ENCODE results near the gene CD5L. TPM values are rescaled to one million over a fixed set of nuclear protein-coding genes. Genes with fewer than 3 reads are reported as not detected.

The CD5L gene
- total RNA-seq, 1 donor from 2014 or later, result not detected

DNA sequence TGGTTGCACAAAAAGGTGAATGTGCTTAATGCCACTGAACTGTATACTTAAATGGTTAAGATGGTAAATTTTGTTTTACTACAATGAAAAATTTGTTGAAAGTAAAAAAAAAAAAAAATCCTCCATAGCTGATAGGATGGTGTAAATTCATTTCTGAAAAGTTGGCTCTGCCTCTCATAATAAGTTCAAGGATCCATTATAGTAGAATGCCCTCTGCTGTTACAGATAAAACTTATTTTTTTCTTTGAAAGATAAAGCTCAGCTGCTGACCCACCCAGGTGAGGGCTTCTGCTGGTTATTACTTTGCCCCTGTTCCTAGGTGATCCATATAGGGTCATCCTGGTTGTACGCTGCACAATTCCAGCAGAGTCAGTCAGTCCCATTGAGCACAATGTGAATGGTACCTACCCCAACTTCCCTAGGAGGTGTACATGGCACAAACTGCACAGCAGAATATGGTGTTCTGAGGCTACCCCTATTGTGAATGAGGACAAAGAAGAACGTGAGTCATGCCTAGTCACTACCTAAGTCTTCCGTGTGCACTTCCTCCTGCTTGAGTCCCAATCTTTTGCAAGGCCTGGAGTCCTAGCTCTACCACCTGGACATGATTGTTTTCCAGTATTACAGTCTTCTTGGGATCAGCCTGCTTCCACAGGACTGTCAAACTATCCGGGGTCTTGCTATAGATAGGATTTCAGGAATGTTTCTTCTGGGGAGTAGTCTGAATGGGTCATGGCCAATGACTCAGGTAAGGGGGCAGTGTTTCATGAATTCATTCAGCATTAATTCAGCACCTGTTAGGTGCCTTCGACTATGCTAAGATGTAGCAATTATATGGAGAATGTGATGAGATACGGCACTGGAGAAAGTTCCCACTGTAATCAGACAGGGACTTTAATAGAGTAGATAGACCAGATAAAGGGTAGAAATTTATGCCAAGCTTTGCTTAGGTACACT is 20.8 kb upstream of the CD5L start:
- Histone ChIP-seq H3K27me3 (ENCODE audit: control insufficient read depth, insufficient read depth, low read length) (no peaks in the 10 kb centered on the region), H3K4me3 (ENCODE audit: low read depth, low read length) (no peak overlapping the region), H3K36me3 (ENCODE audit: control insufficient read depth, insufficient read depth, low read length) (no peaks in the 10 kb centered on the region)
- DNase-seq (ENCODE audit: low read depth), result peak; percentile 91
- TF ChIP-seq, protein P1, sequence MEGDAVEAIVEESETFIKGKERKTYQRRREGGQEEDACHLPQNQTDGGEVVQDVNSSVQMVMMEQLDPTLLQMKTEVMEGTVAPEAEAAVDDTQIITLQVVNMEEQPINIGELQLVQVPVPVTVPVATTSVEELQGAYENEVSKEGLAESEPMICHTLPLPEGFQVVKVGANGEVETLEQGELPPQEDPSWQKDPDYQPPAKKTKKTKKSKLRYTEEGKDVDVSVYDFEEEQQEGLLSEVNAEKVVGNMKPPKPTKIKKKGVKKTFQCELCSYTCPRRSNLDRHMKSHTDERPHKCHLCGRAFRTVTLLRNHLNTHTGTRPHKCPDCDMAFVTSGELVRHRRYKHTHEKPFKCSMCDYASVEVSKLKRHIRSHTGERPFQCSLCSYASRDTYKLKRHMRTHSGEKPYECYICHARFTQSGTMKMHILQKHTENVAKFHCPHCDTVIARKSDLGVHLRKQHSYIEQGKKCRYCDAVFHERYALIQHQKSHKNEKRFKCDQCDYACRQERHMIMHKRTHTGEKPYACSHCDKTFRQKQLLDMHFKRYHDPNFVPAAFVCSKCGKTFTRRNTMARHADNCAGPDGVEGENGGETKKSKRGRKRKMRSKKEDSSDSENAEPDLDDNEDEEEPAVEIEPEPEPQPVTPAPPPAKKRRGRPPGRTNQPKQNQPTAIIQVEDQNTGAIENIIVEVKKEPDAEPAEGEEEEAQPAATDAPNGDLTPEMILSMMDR (IDR thresholded peaks at IDR 0.05; ENCODE audit: insufficient read depth, low read length, severe bottlenecking), result no peak
- peak; percentile 99 for FAIRE-seq

DNA sequence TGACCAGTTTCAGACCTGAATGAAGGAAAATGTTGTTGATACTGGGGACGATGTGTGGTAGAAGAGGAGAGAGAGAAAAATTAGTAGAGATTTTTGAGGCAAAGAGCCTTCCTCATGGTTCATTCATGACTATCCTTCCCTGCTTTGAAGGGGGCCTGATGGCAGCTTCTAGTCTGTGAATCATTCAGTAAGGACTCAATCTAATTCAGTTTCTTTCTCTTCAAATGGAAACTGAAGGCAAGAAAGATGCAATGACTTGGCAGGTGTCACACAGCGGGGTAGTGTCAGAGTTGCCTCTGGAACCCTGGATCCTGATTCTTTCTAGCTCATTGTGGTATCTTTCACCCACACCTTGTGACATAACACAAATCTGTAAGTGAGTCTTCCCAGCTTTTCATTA is 14.9 kb upstream of the CD5L start:
- TF ChIP-seq, protein P1 (IDR thresholded peaks at IDR 0.05; ENCODE audit: insufficient read depth, low read length, severe bottlenecking), result no peak
- FAIRE-seq, result no peak
- Histone ChIP-seq H3K27me3 (ENCODE audit: control insufficient read depth, insufficient read depth, low read length) (no peaks in the 10 kb centered on the region), H3K36me3 (ENCODE audit: control insufficient read depth, insufficient read depth, low read length) (no peaks in the 10 kb centered on the region), H3K4me3 (ENCODE audit: low read depth, low read length) (no peak overlapping the region)
- DNase-seq (ENCODE audit: low read depth), result no peak

DNA sequence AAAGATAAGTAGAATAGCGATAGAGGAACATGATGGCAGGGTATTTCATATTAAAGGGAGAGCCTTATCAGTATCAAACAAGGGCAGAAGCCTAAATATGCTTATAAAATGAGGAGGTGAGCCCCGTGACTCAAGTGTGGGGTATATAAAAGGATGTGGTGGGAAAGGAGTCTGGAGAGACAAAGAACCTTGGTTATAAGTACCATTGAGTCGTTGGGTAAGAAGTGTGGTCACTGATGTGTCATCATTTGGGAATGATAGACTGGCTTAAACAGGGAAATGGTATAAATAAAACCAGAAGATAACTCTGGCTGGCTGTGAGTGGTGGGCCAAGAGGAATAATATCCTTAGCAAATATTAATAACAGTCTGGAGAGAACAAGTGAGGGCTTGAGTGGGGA is 10.9 kb upstream of the CD5L start:
- FAIRE-seq, result no peak
- peak; percentile 81 for DNase-seq (ENCODE audit: low read depth)
- TF ChIP-seq, protein P1 (IDR thresholded peaks at IDR 0.05; ENCODE audit: insufficient read depth, low read length, severe bottlenecking), result no peak
- Histone ChIP-seq H3K36me3 (ENCODE audit: control insufficient read depth, insufficient read depth, low read length) (no peaks in the 10 kb centered on the region), H3K4me3 (ENCODE audit: low read depth, low read length) (no peak overlapping the region), H3K27me3 (ENCODE audit: control insufficient read depth, insufficient read depth, low read length) (no peaks in the 10 kb centered on the region)

DNA sequence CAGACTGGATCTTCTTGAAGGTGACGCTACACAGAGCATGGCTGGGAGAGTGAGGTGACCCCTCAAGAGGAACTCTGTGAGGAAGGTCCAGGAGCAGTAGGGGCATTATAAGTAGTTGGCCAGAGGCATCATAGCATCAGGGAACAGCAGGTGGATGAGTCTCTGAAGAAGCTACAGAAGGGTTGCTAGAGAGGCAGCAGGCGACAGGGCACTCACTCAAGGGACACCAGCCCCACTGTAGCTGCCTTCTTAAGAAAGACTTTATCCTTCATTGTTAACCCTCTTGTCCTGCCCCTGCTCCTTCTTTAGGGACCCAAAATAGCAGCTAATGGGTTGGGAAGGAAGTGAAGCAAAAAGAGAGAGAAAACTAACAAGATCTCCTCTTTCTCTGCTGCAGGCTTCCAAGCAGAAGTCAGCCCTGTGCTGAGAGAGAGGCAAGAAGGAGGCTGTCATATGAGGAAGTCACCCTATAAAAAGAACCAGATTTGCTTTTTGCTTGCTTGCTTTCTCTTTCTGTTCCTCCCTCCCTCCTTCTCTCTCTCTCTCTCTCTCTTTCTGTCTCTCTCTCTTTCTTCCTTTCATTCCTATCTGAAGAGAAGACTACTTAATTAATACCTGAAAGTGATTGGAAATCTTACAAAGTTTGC is 7.7 kb upstream of the CD5L start:
- H3K4me3 ChIP-seq (ENCODE audit: low read depth, low read length), result no peak overlapping the region
- DNase-seq (ENCODE audit: low read depth) (no peak), FAIRE-seq (no peak)
- no peaks in the 10 kb centered on the region for H3K36me3 ChIP-seq (ENCODE audit: control insufficient read depth, insufficient read depth, low read length)
- H3K27me3 ChIP-seq (ENCODE audit: control insufficient read depth, insufficient read depth, low read length), result no peaks in the 10 kb centered on the region
- TF ChIP-seq, protein P1 (IDR thresholded peaks at IDR 0.05; ENCODE audit: insufficient read depth, low read length, severe bottlenecking), result no peak

DNA sequence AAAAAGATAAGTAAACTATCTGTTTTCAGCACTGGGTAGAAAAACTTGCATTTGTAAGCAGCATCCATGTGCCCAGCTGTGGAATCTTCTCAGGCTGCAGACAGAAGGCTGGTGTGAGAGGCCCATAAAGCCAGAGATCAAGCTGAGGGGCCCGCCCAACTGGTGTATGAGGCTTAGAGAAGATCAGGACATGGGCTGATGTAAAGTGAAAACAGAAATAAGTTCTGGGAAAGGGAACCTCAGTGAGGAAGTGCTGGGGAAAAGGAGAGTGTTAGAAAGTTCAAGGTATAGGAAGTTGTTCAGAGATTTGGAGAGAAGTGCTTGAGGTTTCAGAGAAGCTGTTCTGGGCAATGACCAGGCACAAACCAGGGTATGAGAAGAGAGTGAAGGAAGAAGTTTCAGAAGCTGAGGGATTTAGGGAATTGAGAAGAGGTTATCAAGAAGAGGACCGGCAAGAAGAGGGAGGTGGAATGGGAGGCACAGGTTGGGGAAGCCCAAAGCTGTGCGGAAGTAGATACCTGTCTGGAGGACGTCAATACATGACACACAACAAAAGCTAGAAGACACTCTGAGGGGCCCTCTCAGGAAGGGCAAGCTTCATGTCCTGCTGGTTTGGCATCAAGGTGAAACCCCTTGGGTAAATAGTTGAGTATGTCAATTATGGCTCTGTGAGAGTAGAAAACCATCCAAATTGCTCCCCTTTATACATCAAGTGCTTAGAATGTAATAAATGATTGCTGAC is 2.7 kb upstream of the CD5L start:
- TF ChIP-seq, protein P1 (IDR thresholded peaks at IDR 0.05; ENCODE audit: insufficient read depth, low read length, severe bottlenecking), result no peak
- no peak for FAIRE-seq
- no peak for DNase-seq (ENCODE audit: low read depth)
- H3K27me3 ChIP-seq (ENCODE audit: control insufficient read depth, insufficient read depth, low read length), result no peaks in the 10 kb centered on the region
- no peaks in the 10 kb centered on the region for H3K36me3 ChIP-seq (ENCODE audit: control insufficient read depth, insufficient read depth, low read length)
- no peak overlapping the region for H3K4me3 ChIP-seq (ENCODE audit: low read depth, low read length)
